ENCODE data around the gene KLLN.
A peak's percentile ranks its signal among the peaks of the same experiment; 100 is the strongest.
"Not testable (repeated sequence)": the region's sequence is repeated elsewhere in the genome, so short reads cannot be mapped to it uniquely, and the experiment has no call there.

The KLLN gene

GRCh38 chr10:87837445-87837844 lies 25.9 kb downstream of the KLLN start:
- no peak overlapping the region for H3K4me3 ChIP-seq (ENCODE audit: low read length)
- TF ChIP-seq, protein P1, sequence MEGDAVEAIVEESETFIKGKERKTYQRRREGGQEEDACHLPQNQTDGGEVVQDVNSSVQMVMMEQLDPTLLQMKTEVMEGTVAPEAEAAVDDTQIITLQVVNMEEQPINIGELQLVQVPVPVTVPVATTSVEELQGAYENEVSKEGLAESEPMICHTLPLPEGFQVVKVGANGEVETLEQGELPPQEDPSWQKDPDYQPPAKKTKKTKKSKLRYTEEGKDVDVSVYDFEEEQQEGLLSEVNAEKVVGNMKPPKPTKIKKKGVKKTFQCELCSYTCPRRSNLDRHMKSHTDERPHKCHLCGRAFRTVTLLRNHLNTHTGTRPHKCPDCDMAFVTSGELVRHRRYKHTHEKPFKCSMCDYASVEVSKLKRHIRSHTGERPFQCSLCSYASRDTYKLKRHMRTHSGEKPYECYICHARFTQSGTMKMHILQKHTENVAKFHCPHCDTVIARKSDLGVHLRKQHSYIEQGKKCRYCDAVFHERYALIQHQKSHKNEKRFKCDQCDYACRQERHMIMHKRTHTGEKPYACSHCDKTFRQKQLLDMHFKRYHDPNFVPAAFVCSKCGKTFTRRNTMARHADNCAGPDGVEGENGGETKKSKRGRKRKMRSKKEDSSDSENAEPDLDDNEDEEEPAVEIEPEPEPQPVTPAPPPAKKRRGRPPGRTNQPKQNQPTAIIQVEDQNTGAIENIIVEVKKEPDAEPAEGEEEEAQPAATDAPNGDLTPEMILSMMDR (IDR thresholded peaks at IDR 0.05; ENCODE audit: insufficient read depth, low read depth, low read length, missing control alignments), result no peak
- DNase-seq (ENCODE audit: low read depth), result no peak

DNA sequence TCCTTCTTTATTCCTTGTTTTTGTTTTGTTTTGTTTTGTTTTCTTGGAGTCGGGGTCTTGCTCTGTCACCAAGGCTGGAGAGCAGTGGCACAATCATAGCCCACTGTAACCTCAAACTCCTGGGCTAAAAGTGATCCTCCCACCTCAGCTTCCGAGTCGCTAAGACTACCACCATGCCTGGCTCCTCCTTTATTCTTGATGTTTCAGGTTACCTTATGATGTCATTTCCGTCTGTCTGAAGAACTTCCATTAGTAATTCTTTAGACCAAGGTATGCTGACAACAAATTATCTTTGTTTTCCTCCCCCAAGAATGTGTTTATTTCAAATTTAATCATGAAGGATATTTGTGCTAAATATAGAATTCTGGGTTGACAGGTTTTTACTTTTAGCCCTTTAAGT lies 27.2 kb downstream of the KLLN start:
- DNase-seq (ENCODE audit: low read depth), result no peak
- TF ChIP-seq, protein P1 (IDR thresholded peaks at IDR 0.05; ENCODE audit: insufficient read depth, low read depth, low read length, missing control alignments), result no peak
- no peak overlapping the region for H3K4me3 ChIP-seq (ENCODE audit: low read length)

DNA sequence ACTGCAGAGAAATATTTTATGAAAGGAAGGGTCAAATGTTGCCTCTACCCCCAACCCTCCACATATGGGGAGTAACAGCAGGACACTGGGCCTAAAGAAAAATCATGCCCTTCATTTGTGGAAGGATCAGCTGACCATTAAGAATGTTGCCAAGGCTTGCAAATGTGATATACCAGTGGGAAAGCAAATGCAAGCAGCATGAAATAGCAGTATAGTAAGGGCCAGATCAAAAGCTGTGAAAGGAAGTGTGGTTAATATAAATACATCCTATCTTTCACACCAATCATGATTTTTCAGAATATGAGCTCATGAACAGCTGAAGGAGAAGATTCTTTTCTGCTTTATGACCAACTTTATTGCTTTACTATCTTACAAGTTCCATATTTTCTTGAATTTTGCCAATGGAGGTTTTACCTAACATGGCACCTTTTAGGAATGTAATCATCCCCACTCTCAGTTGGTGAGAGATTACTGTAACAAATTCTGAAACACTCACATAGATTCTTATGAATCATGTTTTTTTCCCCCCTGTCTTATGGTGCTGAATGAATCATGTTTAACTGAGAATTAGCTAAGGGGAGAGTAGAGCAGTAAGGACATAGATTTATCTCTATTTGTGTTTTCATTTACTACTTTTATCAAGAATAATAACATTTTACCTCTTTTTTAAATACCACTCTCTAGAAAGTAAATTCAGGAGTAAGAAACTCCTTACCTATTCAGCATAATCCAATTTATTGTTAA lies 33.2 kb downstream of the KLLN start:
- no peak overlapping the region for H3K4me3 ChIP-seq (ENCODE audit: low read length)
- DNase-seq (ENCODE audit: low read depth), result peak; percentile 45
- TF ChIP-seq, protein P1 (IDR thresholded peaks at IDR 0.05; ENCODE audit: insufficient read depth, low read depth, low read length, missing control alignments), result no peak

DNA sequence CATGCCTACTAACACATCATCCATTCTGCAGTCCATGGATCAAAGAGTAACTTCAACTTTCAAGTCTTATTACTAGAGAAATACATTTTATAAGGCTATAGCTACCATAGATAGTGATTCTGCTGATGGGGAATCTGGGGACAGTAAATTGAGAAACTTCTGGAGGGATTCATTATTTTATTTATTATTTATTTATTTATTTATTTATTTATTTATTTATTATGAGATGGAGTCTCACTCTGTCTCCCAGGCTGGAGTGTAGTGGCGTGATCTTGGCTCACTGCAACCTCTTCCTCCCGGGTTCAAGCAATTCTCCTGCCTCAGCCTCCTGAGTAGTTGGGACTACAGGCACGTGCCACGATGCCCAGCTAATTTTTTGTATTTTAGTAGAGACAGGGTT lies 34.3 kb downstream of the KLLN start:
- H3K4me3 ChIP-seq (ENCODE audit: low read length), result not testable (repeated sequence)

GRCh38 chr10:87827681-87828080 lies 35.7 kb downstream of the KLLN start:
- TF ChIP-seq, protein P1 (IDR thresholded peaks at IDR 0.05; ENCODE audit: insufficient read depth, low read depth, low read length, missing control alignments), result no peak
- no peak overlapping the region for H3K4me3 ChIP-seq (ENCODE audit: low read length)
- DNase-seq (ENCODE audit: low read depth), result no peak

More for the DNA sequence above, 34.3 kb downstream of the KLLN start:
- not testable (repeated sequence) for DNase-seq (ENCODE audit: low read depth)

DNA sequence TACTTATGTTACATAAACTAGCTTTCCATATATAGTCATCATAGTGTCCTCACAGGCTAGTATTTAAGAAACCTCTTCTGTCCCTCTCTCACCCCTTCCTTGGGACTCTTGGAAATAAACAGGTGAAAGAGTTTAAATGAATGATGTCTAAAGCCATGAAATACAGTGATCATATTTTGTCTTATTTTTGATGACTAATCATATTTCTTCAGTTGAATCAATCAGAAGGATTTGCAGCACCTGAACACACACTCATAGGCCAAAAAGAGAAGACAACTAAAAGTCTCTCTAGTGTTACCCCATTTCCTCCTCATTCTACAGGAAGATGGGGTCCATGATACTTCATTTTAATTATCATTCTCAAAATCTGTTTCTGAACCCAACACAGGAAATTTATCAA lies 36.7 kb downstream of the KLLN start:
- TF ChIP-seq, protein P1 (IDR thresholded peaks at IDR 0.05; ENCODE audit: insufficient read depth, low read depth, low read length, missing control alignments), result no peak
- DNase-seq (ENCODE audit: low read depth), result no peak
- no peak overlapping the region for H3K4me3 ChIP-seq (ENCODE audit: low read length)

- TF ChIP-seq, protein P1 (IDR thresholded peaks at IDR 0.05; ENCODE audit: insufficient read depth, low read depth, low read length, missing control alignments), result no peak
- no peak for DNase-seq (ENCODE audit: low read depth)
- no peak overlapping the region for H3K4me3 ChIP-seq (ENCODE audit: low read length)
Observed at GRCh38 chr10:87819289-87819585, 44.1 kb downstream of the KLLN start.

All from epithelial cell of esophagus (primary cell).